ENCODE measurements around the gene ABLIM2.

ABLIM2 gene

GRCh38 chr4:8000247-8000646 is 158.4 kb downstream of the ABLIM2 start:
- no peak overlapping the region for H3K4me3 ChIP-seq (ENCODE audit: low read depth, low read length)
- H3K27ac ChIP-seq (ENCODE audit: low read depth, low read length): no peak overlapping the region
- no peaks in the 10 kb centered on the region for H3K4me1 ChIP-seq (ENCODE audit: control insufficient read depth, insufficient read depth, low read length, unreplicated experiment)
- no peak overlapping the region for H2AFZ ChIP-seq (ENCODE audit: low read length, unreplicated experiment)
- peaks cover 13% of the 10 kb centered on the region; the same call in 1 of the 2 replicates for H3K27me3 ChIP-seq (ENCODE audit: insufficient read depth, low read length)
- H3K36me3 ChIP-seq (ENCODE audit: insufficient read depth, low read length): no peaks in the 10 kb centered on the region
- no peaks in the 10 kb centered on the region for H3K79me2 ChIP-seq (ENCODE audit: control insufficient read depth, insufficient read depth, low read length, unreplicated experiment)

- no peak overlapping the region for H2AFZ ChIP-seq (ENCODE audit: low read length, unreplicated experiment)
- H3K79me2 ChIP-seq (ENCODE audit: control insufficient read depth, insufficient read depth, low read length, unreplicated experiment): no peaks in the 10 kb centered on the region
- no peaks in the 10 kb centered on the region for H3K36me3 ChIP-seq (ENCODE audit: insufficient read depth, low read length)
- H3K4me1 ChIP-seq (ENCODE audit: control insufficient read depth, insufficient read depth, low read length, unreplicated experiment): no peaks in the 10 kb centered on the region
- H3K4me3 ChIP-seq (ENCODE audit: low read depth, low read length): no peak overlapping the region
- peaks cover 10% of the 10 kb centered on the region; the same call in 1 of the 2 replicates for H3K27me3 ChIP-seq (ENCODE audit: insufficient read depth, low read length)
- H3K27ac ChIP-seq (ENCODE audit: low read depth, low read length): no peak overlapping the region
Observed at GRCh38 chr4:7999695-8000094, 158.9 kb downstream of the ABLIM2 start.

- H3K4me1 ChIP-seq (ENCODE audit: control insufficient read depth, insufficient read depth, low read length, unreplicated experiment): no peaks in the 10 kb centered on the region
- H2AFZ ChIP-seq (ENCODE audit: low read length, unreplicated experiment): no peak overlapping the region
- no peaks in the 10 kb centered on the region for H3K79me2 ChIP-seq (ENCODE audit: control insufficient read depth, insufficient read depth, low read length, unreplicated experiment)
- no peak overlapping the region for H3K27ac ChIP-seq (ENCODE audit: low read depth, low read length)
- 0 out of 2 replicates have a peak, but pooled peaks cover 6% of the 10 kb centered on the region for H3K27me3 ChIP-seq (ENCODE audit: insufficient read depth, low read length)
- no peak overlapping the region for H3K4me3 ChIP-seq (ENCODE audit: low read depth, low read length)
- H3K36me3 ChIP-seq (ENCODE audit: insufficient read depth, low read length): no peaks in the 10 kb centered on the region
Observed at GRCh38 chr4:7999279-7999678, 159.3 kb downstream of the ABLIM2 start.

GRCh38 chr4:7998447-7998846 is 160.2 kb downstream of the ABLIM2 start:
- Histone ChIP-seq H3K27me3 (ENCODE audit: insufficient read depth, low read length) (no peaks in the 10 kb centered on the region), H3K36me3 (ENCODE audit: insufficient read depth, low read length) (no peaks in the 10 kb centered on the region), H2AFZ (ENCODE audit: low read length, unreplicated experiment) (no peak overlapping the region), H3K4me3 (ENCODE audit: low read depth, low read length) (no peak overlapping the region), H3K79me2 (ENCODE audit: control insufficient read depth, insufficient read depth, low read length, unreplicated experiment) (no peaks in the 10 kb centered on the region), H3K4me1 (ENCODE audit: control insufficient read depth, insufficient read depth, low read length, unreplicated experiment) (no peaks in the 10 kb centered on the region), H3K27ac (ENCODE audit: low read depth, low read length) (no peak overlapping the region)

- Histone ChIP-seq H3K36me3 (ENCODE audit: insufficient read depth, low read length) (no peaks in the 10 kb centered on the region), H3K4me1 (ENCODE audit: control insufficient read depth, insufficient read depth, low read length, unreplicated experiment) (no peaks in the 10 kb centered on the region), H3K27me3 (ENCODE audit: insufficient read depth, low read length) (no peaks in the 10 kb centered on the region), H3K27ac (ENCODE audit: low read depth, low read length) (no peak overlapping the region), H2AFZ (ENCODE audit: low read length, unreplicated experiment) (no peak overlapping the region), H3K4me3 (ENCODE audit: low read depth, low read length) (no peak overlapping the region), H3K79me2 (ENCODE audit: control insufficient read depth, insufficient read depth, low read length, unreplicated experiment) (no peaks in the 10 kb centered on the region)
Observed at GRCh38 chr4:7995866-7996265, 162.7 kb downstream of the ABLIM2 start.

- H3K27me3 ChIP-seq (ENCODE audit: insufficient read depth, low read length): no peaks in the 10 kb centered on the region
- no peak overlapping the region for H3K27ac ChIP-seq (ENCODE audit: low read depth, low read length)
- no peaks in the 10 kb centered on the region for H3K79me2 ChIP-seq (ENCODE audit: control insufficient read depth, insufficient read depth, low read length, unreplicated experiment)
- H3K36me3 ChIP-seq (ENCODE audit: insufficient read depth, low read length): no peaks in the 10 kb centered on the region
- no peak overlapping the region for H2AFZ ChIP-seq (ENCODE audit: low read length, unreplicated experiment)
- H3K4me1 ChIP-seq (ENCODE audit: control insufficient read depth, insufficient read depth, low read length, unreplicated experiment): no peaks in the 10 kb centered on the region
- H3K4me3 ChIP-seq (ENCODE audit: low read depth, low read length): no peak overlapping the region
Observed at GRCh38 chr4:7995135-7995534, 163.5 kb downstream of the ABLIM2 start.

GRCh38 chr4:7993671-7994070 is 164.9 kb downstream of the ABLIM2 start:
- Histone ChIP-seq H3K27ac (ENCODE audit: low read depth, low read length) (no peak overlapping the region), H3K79me2 (ENCODE audit: control insufficient read depth, insufficient read depth, low read length, unreplicated experiment) (no peaks in the 10 kb centered on the region), H3K4me3 (ENCODE audit: low read depth, low read length) (no peak overlapping the region), H2AFZ (ENCODE audit: low read length, unreplicated experiment) (no peak overlapping the region), H3K4me1 (ENCODE audit: control insufficient read depth, insufficient read depth, low read length, unreplicated experiment) (peaks cover under 1% of the 10 kb centered on the region), H3K27me3 (ENCODE audit: insufficient read depth, low read length) (no peaks in the 10 kb centered on the region), H3K36me3 (ENCODE audit: insufficient read depth, low read length) (no peaks in the 10 kb centered on the region)

GRCh38 chr4:7992846-7993245 is 165.8 kb downstream of the ABLIM2 start:
- Histone ChIP-seq H2AFZ (ENCODE audit: low read length, unreplicated experiment) (no peak overlapping the region), H3K27ac (ENCODE audit: low read depth, low read length) (no peak overlapping the region), H3K4me1 (ENCODE audit: control insufficient read depth, insufficient read depth, low read length, unreplicated experiment) (peaks cover 6% of the 10 kb centered on the region)

GRCh38 chr4:7990807-7991459 is 167.7 kb downstream of the ABLIM2 start:
- H3K27ac ChIP-seq (ENCODE audit: low read depth, low read length): no peak overlapping the region
- no peak overlapping the region for H2AFZ ChIP-seq (ENCODE audit: low read length, unreplicated experiment)
- H3K36me3 ChIP-seq (ENCODE audit: insufficient read depth, low read length): no peaks in the 10 kb centered on the region
- H3K4me3 ChIP-seq (ENCODE audit: low read depth, low read length): no peak overlapping the region
- H3K27me3 ChIP-seq (ENCODE audit: insufficient read depth, low read length): no peaks in the 10 kb centered on the region
- no peaks in the 10 kb centered on the region for H3K79me2 ChIP-seq (ENCODE audit: control insufficient read depth, insufficient read depth, low read length, unreplicated experiment)
- peaks cover 13% of the 10 kb centered on the region for H3K4me1 ChIP-seq (ENCODE audit: control insufficient read depth, insufficient read depth, low read length, unreplicated experiment)

More at GRCh38 chr4:7992846-7993245, 165.8 kb downstream of the ABLIM2 start:
- H3K79me2 ChIP-seq (ENCODE audit: control insufficient read depth, insufficient read depth, low read length, unreplicated experiment): no peaks in the 10 kb centered on the region
- no peak overlapping the region for H3K4me3 ChIP-seq (ENCODE audit: low read depth, low read length)
- H3K27me3 ChIP-seq (ENCODE audit: insufficient read depth, low read length): no peaks in the 10 kb centered on the region
- no peaks in the 10 kb centered on the region for H3K36me3 ChIP-seq (ENCODE audit: insufficient read depth, low read length)

GRCh38 chr4:7989654-7990053 is 169.0 kb downstream of the ABLIM2 start:
- Histone ChIP-seq H3K4me1 (ENCODE audit: control insufficient read depth, insufficient read depth, low read length, unreplicated experiment) (peaks cover 15% of the 10 kb centered on the region), H3K27ac (ENCODE audit: low read depth, low read length) (no peak overlapping the region), H2AFZ (ENCODE audit: low read length, unreplicated experiment) (no peak overlapping the region), H3K27me3 (ENCODE audit: insufficient read depth, low read length) (no peaks in the 10 kb centered on the region), H3K36me3 (ENCODE audit: insufficient read depth, low read length) (no peaks in the 10 kb centered on the region), H3K4me3 (ENCODE audit: low read depth, low read length) (no peak overlapping the region), H3K79me2 (ENCODE audit: control insufficient read depth, insufficient read depth, low read length, unreplicated experiment) (no peaks in the 10 kb centered on the region)

- Histone ChIP-seq H3K4me3 (ENCODE audit: low read depth, low read length) (no peak overlapping the region), H3K27ac (ENCODE audit: low read depth, low read length) (no peak overlapping the region), H3K79me2 (ENCODE audit: control insufficient read depth, insufficient read depth, low read length, unreplicated experiment) (no peaks in the 10 kb centered on the region), H3K27me3 (ENCODE audit: insufficient read depth, low read length) (no peaks in the 10 kb centered on the region), H3K4me1 (ENCODE audit: control insufficient read depth, insufficient read depth, low read length, unreplicated experiment) (peaks cover 15% of the 10 kb centered on the region), H2AFZ (ENCODE audit: low read length, unreplicated experiment) (no peak overlapping the region), H3K36me3 (ENCODE audit: insufficient read depth, low read length) (no peaks in the 10 kb centered on the region)
Observed at GRCh38 chr4:7988437-7988836, 170.2 kb downstream of the ABLIM2 start.

Data from ACC112 (cell line).